Measurements from ENCODE around the gene ADGRV1.

Gene ADGRV1

GRCh38 chr5:91189480-91190313 lies 631.1 kb downstream of the ADGRV1 start:
- Mint-ChIP-seq H3K4me1 (peaks cover 7% of the 10 kb centered on the region), H3K9me3 (no peaks in the 10 kb centered on the region), H3K27ac (no peak overlapping the region), H3K36me3 (ENCODE audit: low read depth) (no peaks in the 10 kb centered on the region), H3K27me3 (peaks cover 11% of the 10 kb centered on the region), H3K4me3 (no peak overlapping the region)
- DNase-seq (no peak), ATAC-seq (no peak)

- Mint-ChIP-seq H3K9me3 (no peaks in the 10 kb centered on the region), H3K4me1 (peaks cover 7% of the 10 kb centered on the region), H3K4me3 (no peak overlapping the region), H3K27me3 (peaks cover 11% of the 10 kb centered on the region), H3K36me3 (ENCODE audit: low read depth) (no peaks in the 10 kb centered on the region), H3K27ac (no peak overlapping the region)
- DNase-seq, result no peak
- no peak for ATAC-seq
These were observed 631.7 kb downstream of the ADGRV1 start for GRCh38 chr5:91190314-91190690.

DNA sequence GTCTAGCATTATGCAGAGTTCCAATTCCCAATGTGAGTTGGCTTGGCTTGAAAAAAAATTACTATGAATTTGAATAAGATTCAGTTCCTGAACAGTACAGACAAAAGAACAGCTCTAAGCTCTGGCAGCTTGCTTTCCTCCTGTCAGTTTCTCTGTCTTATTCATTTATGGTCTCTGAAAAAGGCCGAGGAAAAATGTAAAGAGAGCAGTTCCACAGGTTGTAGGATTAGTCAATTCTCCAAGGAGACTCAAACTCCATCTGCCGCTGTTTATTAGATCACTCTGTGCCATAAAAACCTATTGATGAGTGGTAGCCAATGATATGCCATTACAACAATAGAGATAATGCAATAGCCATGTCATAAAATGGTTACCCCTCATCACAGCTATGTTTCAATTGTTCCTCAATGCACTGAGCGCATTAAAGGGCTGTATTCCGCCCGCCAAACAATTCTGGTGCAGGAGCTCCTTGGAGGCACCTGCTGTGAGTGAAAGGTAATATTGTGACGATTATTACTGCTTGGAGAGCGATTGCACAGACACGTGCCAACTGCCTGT lies 636.3 kb downstream of the ADGRV1 start:
- no peaks in the 10 kb centered on the region for H3K9me3 Mint-ChIP-seq
- H3K27ac Mint-ChIP-seq, result no peak overlapping the region
- ATAC-seq (no peak), DNase-seq (no peak)
- no peaks in the 10 kb centered on the region for H3K36me3 Mint-ChIP-seq (ENCODE audit: low read depth)
- H3K4me3 Mint-ChIP-seq, result no peak overlapping the region
- peaks cover 5% of the 10 kb centered on the region for H3K4me1 Mint-ChIP-seq
- H3K27me3 Mint-ChIP-seq, result peaks cover 2% of the 10 kb centered on the region

DNA sequence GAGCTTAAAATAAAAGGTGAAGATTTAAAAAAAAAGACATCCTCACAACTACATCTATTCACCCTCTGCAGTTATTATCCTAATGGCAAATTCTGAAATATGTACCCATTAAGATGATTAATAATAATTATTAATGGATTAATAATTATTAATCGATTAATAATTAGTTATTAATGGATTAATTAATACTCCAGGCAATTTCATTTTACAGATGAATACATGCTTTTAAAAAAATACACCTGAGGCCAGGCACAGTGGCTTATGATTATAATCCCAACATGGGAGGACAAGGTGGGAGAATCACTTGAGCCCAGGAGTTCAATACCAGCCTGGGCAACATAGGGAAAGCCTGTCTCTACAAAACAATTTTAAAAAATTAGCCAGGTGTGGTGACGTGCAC lies 642.1 kb downstream of the ADGRV1 start:
- no peak overlapping the region for H3K4me3 Mint-ChIP-seq
- H3K27ac Mint-ChIP-seq, result no peak overlapping the region
- H3K27me3 Mint-ChIP-seq, result peaks cover 3% of the 10 kb centered on the region
- no peaks in the 10 kb centered on the region for H3K9me3 Mint-ChIP-seq
- H3K4me1 Mint-ChIP-seq, result no peaks in the 10 kb centered on the region
- ATAC-seq, result no peak
- H3K36me3 Mint-ChIP-seq (ENCODE audit: low read depth), result no peaks in the 10 kb centered on the region
- DNase-seq, result no peak

- Mint-ChIP-seq H3K27me3 (peaks cover 4% of the 10 kb centered on the region), H3K4me3 (no peak overlapping the region), H3K4me1 (no peaks in the 10 kb centered on the region), H3K27ac (no peak overlapping the region), H3K9me3 (no peaks in the 10 kb centered on the region), H3K36me3 (ENCODE audit: low read depth) (no peaks in the 10 kb centered on the region)
- ATAC-seq (no peak), DNase-seq (no peak)
These were observed 647.5 kb downstream of the ADGRV1 start for GRCh38 chr5:91206103-91206502.

DNA sequence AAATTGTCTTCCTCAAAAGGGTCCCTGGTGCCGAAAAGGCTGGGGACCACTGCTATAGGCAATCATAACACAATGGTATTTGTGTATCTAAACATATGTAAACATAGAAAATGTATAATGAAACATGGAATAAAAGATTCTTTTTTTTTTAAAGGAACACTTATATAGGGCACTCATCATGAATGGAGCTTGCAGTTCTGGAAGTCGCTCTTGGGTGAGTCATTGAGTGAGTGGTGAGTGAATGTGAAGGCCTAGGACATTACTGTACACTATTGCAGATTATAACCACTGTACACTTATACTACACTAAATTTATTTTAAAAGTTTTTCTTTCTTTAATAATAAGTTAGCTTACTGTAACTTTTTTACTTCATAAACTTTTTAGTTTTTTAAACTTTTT lies 648.1 kb downstream of the ADGRV1 start:
- Mint-ChIP-seq H3K4me3 (no peak overlapping the region), H3K27me3 (peaks cover 3% of the 10 kb centered on the region), H3K36me3 (ENCODE audit: low read depth) (no peaks in the 10 kb centered on the region), H3K9me3 (no peaks in the 10 kb centered on the region), H3K4me1 (no peaks in the 10 kb centered on the region), H3K27ac (no peak overlapping the region)
- ATAC-seq (no peak), DNase-seq (no peak)

DNA sequence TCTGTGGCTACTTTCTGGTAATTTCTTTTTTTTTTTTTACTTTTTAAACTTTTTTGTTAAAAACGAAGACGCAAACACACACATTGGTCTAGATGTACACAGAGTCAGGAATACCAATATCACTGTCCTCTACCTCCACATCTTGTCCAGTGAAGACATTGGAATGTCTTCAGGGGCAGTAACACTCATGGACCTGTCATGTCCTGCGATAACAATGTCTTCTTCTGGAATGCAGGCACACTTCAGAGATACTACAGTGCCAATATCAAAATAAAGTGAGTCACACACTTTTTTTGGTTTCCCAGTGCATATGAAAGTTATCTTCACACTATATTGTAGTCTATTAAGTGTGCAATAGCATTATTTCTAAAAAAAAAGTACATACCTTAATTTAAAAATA lies 648.7 kb downstream of the ADGRV1 start:
- Mint-ChIP-seq H3K27me3 (peaks cover 3% of the 10 kb centered on the region), H3K4me3 (no peak overlapping the region), H3K27ac (no peak overlapping the region), H3K4me1 (no peaks in the 10 kb centered on the region), H3K36me3 (ENCODE audit: low read depth) (no peaks in the 10 kb centered on the region), H3K9me3 (no peaks in the 10 kb centered on the region)
- DNase-seq (no peak), ATAC-seq (no peak)

GRCh38 chr5:91211997-91212713 lies 653.6 kb downstream of the ADGRV1 start:
- Mint-ChIP-seq H3K9me3 (no peaks in the 10 kb centered on the region), H3K27ac (no peak overlapping the region), H3K36me3 (ENCODE audit: low read depth) (no peaks in the 10 kb centered on the region), H3K4me1 (peaks cover 1% of the 10 kb centered on the region), H3K27me3 (peaks cover 4% of the 10 kb centered on the region), H3K4me3 (no peak overlapping the region)
- no peak for ATAC-seq
- no peak for DNase-seq

DNA sequence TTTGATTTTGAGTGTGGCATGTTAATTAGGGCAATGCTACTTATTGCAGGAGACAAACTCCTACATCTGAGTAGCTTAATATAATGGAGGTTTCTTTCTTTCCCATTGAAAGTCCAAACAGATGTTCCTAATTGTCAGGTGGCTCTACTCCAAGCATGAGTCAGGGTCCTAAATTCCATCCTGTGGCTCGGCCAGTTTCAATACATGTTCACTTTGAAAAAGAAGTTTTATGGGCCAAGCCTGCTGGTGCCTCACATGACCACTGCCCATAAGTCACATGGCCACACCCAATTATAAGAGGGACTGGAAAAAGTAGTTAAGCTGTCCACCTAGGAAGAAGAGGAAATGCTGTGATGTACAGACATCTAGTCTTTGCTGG lies 654.1 kb downstream of the ADGRV1 start:
- Mint-ChIP-seq H3K4me1 (peaks cover 1% of the 10 kb centered on the region), H3K36me3 (ENCODE audit: low read depth) (no peaks in the 10 kb centered on the region), H3K27ac (no peak overlapping the region), H3K9me3 (no peaks in the 10 kb centered on the region), H3K4me3 (no peak overlapping the region), H3K27me3 (peaks cover 4% of the 10 kb centered on the region)
- no peak for DNase-seq
- no peak for ATAC-seq
